Measurements from ENCODE around the gene FRMD6. TPM values are rescaled to one million over a fixed set of nuclear protein-coding genes. Genes with fewer than 3 reads are reported as not detected.

Gene FRMD6
- total and polyA plus RNA-seq, 9 of the 15 experiments (the other 6 are each of a cell fraction or from before 2014, with no cell fraction given): 0.11 to 0.92 (median 0.53) TPM

DNA sequence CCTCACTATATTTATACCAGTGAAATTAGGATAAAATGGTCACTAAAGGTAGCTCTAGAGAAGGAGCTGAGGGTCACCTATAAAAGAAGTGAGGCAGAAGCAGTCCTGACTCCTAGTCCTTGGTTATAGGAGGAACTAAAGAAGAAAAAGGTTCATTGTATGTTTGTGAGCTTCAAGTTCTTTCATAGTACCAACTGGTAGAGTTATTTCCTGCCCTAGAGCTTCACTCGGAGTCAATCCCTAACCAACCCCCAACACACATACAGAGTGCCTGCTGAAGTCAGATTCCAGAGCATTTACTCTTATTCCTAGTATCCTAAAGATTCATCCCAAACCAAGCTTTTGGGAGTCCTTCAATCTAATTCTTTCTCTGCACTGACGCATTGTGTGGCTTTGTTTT is 29.3 kb upstream of the FRMD6 start (continued):
- TF ChIP-seq, protein P1, sequence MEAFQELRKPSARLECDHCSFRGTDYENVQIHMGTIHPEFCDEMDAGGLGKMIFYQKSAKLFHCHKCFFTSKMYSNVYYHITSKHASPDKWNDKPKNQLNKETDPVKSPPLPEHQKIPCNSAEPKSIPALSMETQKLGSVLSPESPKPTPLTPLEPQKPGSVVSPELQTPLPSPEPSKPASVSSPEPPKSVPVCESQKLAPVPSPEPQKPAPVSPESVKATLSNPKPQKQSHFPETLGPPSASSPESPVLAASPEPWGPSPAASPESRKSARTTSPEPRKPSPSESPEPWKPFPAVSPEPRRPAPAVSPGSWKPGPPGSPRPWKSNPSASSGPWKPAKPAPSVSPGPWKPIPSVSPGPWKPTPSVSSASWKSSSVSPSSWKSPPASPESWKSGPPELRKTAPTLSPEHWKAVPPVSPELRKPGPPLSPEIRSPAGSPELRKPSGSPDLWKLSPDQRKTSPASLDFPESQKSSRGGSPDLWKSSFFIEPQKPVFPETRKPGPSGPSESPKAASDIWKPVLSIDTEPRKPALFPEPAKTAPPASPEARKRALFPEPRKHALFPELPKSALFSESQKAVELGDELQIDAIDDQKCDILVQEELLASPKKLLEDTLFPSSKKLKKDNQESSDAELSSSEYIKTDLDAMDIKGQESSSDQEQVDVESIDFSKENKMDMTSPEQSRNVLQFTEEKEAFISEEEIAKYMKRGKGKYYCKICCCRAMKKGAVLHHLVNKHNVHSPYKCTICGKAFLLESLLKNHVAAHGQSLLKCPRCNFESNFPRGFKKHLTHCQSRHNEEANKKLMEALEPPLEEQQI (IDR thresholded peaks at IDR 0.05): no peak
- TF ChIP-seq, protein P2, sequence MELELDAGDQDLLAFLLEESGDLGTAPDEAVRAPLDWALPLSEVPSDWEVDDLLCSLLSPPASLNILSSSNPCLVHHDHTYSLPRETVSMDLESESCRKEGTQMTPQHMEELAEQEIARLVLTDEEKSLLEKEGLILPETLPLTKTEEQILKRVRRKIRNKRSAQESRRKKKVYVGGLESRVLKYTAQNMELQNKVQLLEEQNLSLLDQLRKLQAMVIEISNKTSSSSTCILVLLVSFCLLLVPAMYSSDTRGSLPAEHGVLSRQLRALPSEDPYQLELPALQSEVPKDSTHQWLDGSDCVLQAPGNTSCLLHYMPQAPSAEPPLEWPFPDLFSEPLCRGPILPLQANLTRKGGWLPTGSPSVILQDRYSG (tag; conservative IDR thresholded peaks at IDR 0.05; ENCODE audit: low read depth): no peak
- TF ChIP-seq, protein P3, sequence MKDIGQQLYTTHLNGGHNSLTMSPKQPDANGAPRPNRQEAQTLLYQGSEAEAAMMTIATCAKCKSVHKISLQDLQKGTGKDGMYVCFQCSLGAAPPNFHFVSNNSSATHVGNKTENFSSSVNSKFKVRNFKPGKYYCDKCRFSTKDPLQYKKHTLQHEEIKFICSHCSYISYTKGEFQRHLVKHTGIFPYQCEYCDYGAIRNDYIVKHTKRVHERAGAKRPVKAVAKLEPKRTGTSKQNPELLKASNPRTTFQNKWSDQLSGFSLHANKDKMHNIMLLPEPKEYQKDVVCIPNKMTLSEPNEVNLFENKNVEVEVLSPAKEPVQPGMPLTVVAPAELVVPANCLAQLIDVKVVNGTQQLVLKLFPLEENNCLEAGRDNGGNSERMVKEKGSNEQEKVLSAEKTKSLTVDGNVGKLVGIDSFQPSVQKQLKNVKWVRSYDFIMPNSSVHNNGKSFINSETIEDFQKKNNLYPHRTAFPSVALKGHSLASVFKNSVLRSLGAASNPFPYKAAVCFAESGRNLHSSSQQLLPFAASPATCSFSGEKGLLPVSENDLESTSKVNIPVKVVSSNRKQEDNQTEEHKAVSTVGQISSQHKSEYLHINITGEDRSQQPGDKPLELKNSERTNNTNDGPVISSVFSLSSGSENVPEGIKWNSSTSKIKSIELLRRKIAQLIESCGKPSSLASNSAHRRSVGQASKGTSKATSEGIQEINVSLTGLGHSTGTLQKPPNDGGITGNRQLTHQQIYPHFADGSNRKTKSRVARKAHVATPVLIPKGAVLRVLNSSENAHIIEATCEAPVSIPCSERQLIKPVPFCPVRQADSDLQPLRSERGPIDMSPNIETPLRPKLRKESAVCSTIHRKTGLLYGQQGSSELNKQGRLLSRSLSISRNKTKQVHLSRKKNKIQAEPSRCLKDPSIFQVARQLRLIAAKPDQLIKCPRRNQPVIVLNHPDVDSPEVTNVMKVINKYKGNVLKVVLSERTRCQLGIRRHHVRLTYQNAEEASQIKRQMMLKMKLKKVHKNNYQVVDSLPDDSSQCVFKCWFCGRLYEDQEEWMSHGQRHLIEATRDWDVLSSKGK (CRISPR knock-in tag; IDR thresholded peaks at IDR 0.05): no peak
